PC-9 (cell line): ENCODE data around the gene CCDC137.

Source experiments
- EZH2 ChIP-seq: fragments of 200-600 bp; sonication (generic); IDR thresholded peaks from 2 replicates; pipeline ENCODE4 v1.8.0; 2017; ENCODE audit warnings: antibody characterized with exemption, low read depth
- TF ChIP-seq, protein P1 (sequence below): fragments of 200-600 bp; sonication (generic); conservative IDR thresholded peaks from 2 replicates; pipeline ENCODE4 v1.6.1; 2017; ENCODE audit warnings: mixed run types, antibody characterized with exemption, mild to moderate bottlenecking, moderate library complexity

DNA sequence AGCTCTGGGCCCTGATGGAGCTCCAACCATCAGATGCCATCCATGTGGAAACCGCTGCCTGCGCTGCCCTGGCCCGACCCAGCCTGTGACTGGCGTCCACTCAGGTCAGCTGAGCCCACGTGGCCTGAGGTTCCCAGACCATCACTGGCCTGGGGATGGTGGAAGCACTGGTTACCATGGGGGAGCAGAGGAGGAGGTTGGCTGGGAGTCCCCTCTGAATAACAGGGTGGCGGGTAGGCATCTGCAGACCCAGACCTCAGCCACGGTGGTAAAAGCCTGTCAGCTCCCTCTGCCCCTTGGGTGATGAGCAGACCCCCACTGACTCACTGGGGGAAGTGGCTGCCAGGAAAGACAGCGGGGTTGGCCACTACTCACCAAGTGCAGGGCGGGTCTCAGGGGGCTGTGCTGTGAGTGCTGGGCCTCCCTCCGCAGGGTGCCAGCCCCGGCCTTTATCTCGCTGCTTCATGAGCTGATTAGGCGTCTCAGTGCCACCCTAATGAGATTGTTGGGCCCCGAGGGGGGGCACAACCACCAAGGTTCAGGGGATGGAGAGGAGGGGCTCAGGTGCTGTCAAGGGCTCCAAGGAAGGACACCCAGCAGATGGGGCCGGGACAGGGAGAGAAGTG is 10.3 kb upstream of the CCDC137 start, which contains the start of gene PDE6G:
- TF ChIP-seq, protein P1, sequence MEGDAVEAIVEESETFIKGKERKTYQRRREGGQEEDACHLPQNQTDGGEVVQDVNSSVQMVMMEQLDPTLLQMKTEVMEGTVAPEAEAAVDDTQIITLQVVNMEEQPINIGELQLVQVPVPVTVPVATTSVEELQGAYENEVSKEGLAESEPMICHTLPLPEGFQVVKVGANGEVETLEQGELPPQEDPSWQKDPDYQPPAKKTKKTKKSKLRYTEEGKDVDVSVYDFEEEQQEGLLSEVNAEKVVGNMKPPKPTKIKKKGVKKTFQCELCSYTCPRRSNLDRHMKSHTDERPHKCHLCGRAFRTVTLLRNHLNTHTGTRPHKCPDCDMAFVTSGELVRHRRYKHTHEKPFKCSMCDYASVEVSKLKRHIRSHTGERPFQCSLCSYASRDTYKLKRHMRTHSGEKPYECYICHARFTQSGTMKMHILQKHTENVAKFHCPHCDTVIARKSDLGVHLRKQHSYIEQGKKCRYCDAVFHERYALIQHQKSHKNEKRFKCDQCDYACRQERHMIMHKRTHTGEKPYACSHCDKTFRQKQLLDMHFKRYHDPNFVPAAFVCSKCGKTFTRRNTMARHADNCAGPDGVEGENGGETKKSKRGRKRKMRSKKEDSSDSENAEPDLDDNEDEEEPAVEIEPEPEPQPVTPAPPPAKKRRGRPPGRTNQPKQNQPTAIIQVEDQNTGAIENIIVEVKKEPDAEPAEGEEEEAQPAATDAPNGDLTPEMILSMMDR = no peak
- no peak for TF ChIP-seq EZH2
